ENCODE data around the gene COL4A4.

Gene COL4A4

GRCh38 chr2:226981791-226982326 is 182.1 kb downstream of the COL4A4 start:
- no peak for DNase-seq (ENCODE audit: low spot score)

GRCh38 chr2:226979004-226979403 is 185.0 kb downstream of the COL4A4 start:
- DNase-seq (ENCODE audit: low spot score): no peak

- DNase-seq (ENCODE audit: low spot score): no peak
These were observed 185.7 kb downstream of the COL4A4 start for GRCh38 chr2:226978300-226978699.

GRCh38 chr2:226977775-226978190 is 186.2 kb downstream of the COL4A4 start:
- peak; percentile 77 for DNase-seq (ENCODE audit: low spot score)

GRCh38 chr2:226973816-226974215 is 190.2 kb downstream of the COL4A4 start:
- no peak for DNase-seq (ENCODE audit: low spot score)

- no peak for DNase-seq (ENCODE audit: low spot score)
These were observed 192.2 kb downstream of the COL4A4 start for GRCh38 chr2:226971770-226972169.

- DNase-seq (ENCODE audit: low spot score): no peak
These were observed 192.9 kb downstream of the COL4A4 start for GRCh38 chr2:226971084-226971483.

GRCh38 chr2:226970362-226970761 is 193.6 kb downstream of the COL4A4 start:
- no peak for DNase-seq (ENCODE audit: low spot score)

- DNase-seq (ENCODE audit: low spot score): no peak
These were observed 194.5 kb downstream of the COL4A4 start for GRCh38 chr2:226969417-226970080.

GRCh38 chr2:226965376-226965775 is 198.6 kb downstream of the COL4A4 start:
- DNase-seq (ENCODE audit: low spot score): no peak

GRCh38 chr2:226963528-226963927 is 200.5 kb downstream of the COL4A4 start:
- no peak for DNase-seq (ENCODE audit: low spot score)

- DNase-seq (ENCODE audit: low spot score): no peak
These were observed 201.7 kb downstream of the COL4A4 start for GRCh38 chr2:226962176-226962773.

GRCh38 chr2:226959418-226959817 is 204.6 kb downstream of the COL4A4 start:
- no peak for DNase-seq (ENCODE audit: low spot score)

- DNase-seq (ENCODE audit: low spot score): no peak
These were observed 207.3 kb downstream of the COL4A4 start for GRCh38 chr2:226956659-226957058.

GRCh38 chr2:226953826-226954225 is 210.2 kb downstream of the COL4A4 start:
- DNase-seq (ENCODE audit: low spot score): no peak

GRCh38 chr2:226953206-226953605 is 210.8 kb downstream of the COL4A4 start:
- DNase-seq (ENCODE audit: low spot score): no peak
